SK-N-SH (cell line): Measurements from ENCODE around the gene LMF1. TPM values are rescaled to one million over a fixed set of nuclear protein-coding genes. Genes with fewer than 3 reads are reported as not detected.
A peak's percentile ranks its signal among the peaks of the same experiment; 100 is the strongest.

Source experiments
- CTCF ChIA-PET: fragments of 300-600, 350-600 bp; formaldehyde crosslinking; extraction: SDS; loops from one replicate; lab custom pipeline; 2021; lab: Yijun Ruan, JAX
- POLR2A ChIA-PET: fragments of 350-600 bp; sonication (Branson Sonifier 250); formaldehyde crosslinking; extraction: SDS; loops from one replicate; lab custom pipeline; 2020; ENCODE audit warnings: antibody characterized with exemption, inconsistent platforms; lab: Yijun Ruan, JAX
- DNase-seq: peaks from one replicate; pipeline ENCODE4 v3.0.0; 2012
- H2AFZ ChIP-seq: fragments of 200-600 bp; sonication (generic); 2 replicates; pipeline ENCODE4 v1.8.1; 2016; ENCODE audit warnings: antibody characterized with exemption, mild to moderate bottlenecking, low read depth
- H3F3A ChIP-seq: fragments of 200-600 bp; sonication (generic); replicated peaks from 2 replicates; pipeline ENCODE3; 2016; ENCODE audit warnings: antibody characterized with exemption, mild to moderate bottlenecking; ENCODE audit not compliant: insufficient read depth
- H3K27ac ChIP-seq, 2 experiments: fragments of 200-500 bp in 1 of 2; fragments of 200-600 bp in 1 of 2; sonication (Bioruptor generic) in 1 of 2; sonication (generic), shearing (Covaris generic) in 1 of 2; 2 replicates each; pipeline versions ENCODE4 v1.5.1 to v1.6.1; 2014 to 2016; ENCODE audit warnings: low read depth in 2 of 2, inconsistent platforms in 1 of 2, low read length in 1 of 2, mild to moderate bottlenecking in 1 of 2, mixed read lengths in 1 of 2
- H3K27me3 ChIP-seq: fragments of 200-600 bp; sonication (generic), shearing (Covaris generic); 2 replicates; pipeline ENCODE4 v1.6.1; 2016; ENCODE audit warnings: mixed run types; ENCODE audit not compliant: insufficient read depth
- H3K36me3 ChIP-seq, 2 experiments: fragments of 200-500 bp in 1 of 2; fragments of 200-600 bp in 1 of 2; sonication (Bioruptor generic) in 1 of 2; sonication (generic) in 1 of 2; replicated peaks in 1 of 2; 2 replicates each; pipeline versions ENCODE3 to v1.5.1; 2014 to 2016; ENCODE audit warnings: low read length in 1 of 2, mild to moderate bottlenecking in 1 of 2; ENCODE audit not compliant: insufficient read depth in 2 of 2, control insufficient read depth in 1 of 2
- H3K4me1 ChIP-seq, 2 experiments: fragments of 200-500 bp in 1 of 2; fragments of 200-600 bp in 1 of 2; sonication (Bioruptor generic) in 1 of 2; sonication (generic), shearing (Covaris generic) in 1 of 2; 2 replicates each; pipeline versions ENCODE4 v1.5.1 to v1.6.1; 2014 to 2016; ENCODE audit warnings: low read depth in 1 of 2, low read length in 1 of 2, mixed run types in 1 of 2; ENCODE audit not compliant: insufficient read depth in 2 of 2, control insufficient read depth in 1 of 2
- H3K4me2 ChIP-seq: fragments of 200-600 bp; sonication (generic), shearing (Covaris generic); 2 replicates; pipeline ENCODE4 v1.6.1; 2017; ENCODE audit warnings: mixed run types
- H3K4me3 ChIP-seq, 2 experiments: fragments of 200-500 bp in 1 of 2; fragments of 200-600 bp in 1 of 2; sonication (Bioruptor generic) in 1 of 2; sonication (generic), shearing (Covaris generic) in 1 of 2; 2 replicates each; pipeline versions ENCODE4 v1.5.1 to v1.8.1; 2014 to 2016; ENCODE audit warnings: low read depth in 2 of 2, inconsistent platforms in 1 of 2, low read length in 1 of 2, mild to moderate bottlenecking in 1 of 2, mixed read lengths in 1 of 2, moderate library complexity in 1 of 2
- H3K79me2 ChIP-seq: fragments of 200-600 bp; sonication (generic); 2 replicates; pipeline ENCODE4 v1.8.1; 2017; ENCODE audit warnings: mild to moderate bottlenecking; ENCODE audit not compliant: insufficient read depth
- H3K9ac ChIP-seq: fragments of 200-600 bp; sonication (generic); 2 replicates; pipeline ENCODE4 v1.6.1; 2017; ENCODE audit warnings: mixed run types
- H3K9me2 ChIP-seq: fragments of 200-600 bp; sonication (generic); 2 replicates; pipeline ENCODE4 v1.6.1; 2017; ENCODE audit warnings: mixed run types
- H3K9me3 ChIP-seq: fragments of 200-600 bp; sonication (generic); 2 replicates; pipeline ENCODE4 v1.6.1; 2017; ENCODE audit warnings: mixed run types, mild to moderate bottlenecking, moderate library complexity
- H4K20me1 ChIP-seq: fragments of 200-600 bp; sonication (generic); 2 replicates; pipeline ENCODE4 v1.6.1; 2017; ENCODE audit warnings: mild to moderate bottlenecking, mixed run types; ENCODE audit not compliant: insufficient read depth
- EP300 ChIP-seq, 2 experiments: IDR thresholded peaks; 2 replicates each; pipeline versions ENCODE4 v1.4.0 to v1.6.1; 2012; ENCODE audit warnings: borderline replicate concordance in 1 of 2, low read depth in 1 of 2, low read length in 1 of 2
- FOXJ3 ChIP-seq: sonication (generic); formaldehyde crosslinking; IDR thresholded peaks from 2 replicates; pipeline ENCODE4 v1.5.1; 2020; ENCODE audit warnings: mild to moderate bottlenecking, missing genetic modification reagents
- FOXM1 ChIP-seq: IDR thresholded peaks from 2 replicates; pipeline ENCODE4 v1.4.0; 2012; ENCODE audit warnings: low read depth, mild to moderate bottlenecking
- GABPA ChIP-seq: IDR thresholded peaks from 2 replicates; pipeline ENCODE4 v1.4.0; 2012; ENCODE audit warnings: low read depth, mild to moderate bottlenecking
- GATA2 ChIP-seq: sonication (generic); formaldehyde crosslinking; IDR thresholded peaks from 2 replicates; pipeline ENCODE4 v1.5.0; 2020; ENCODE audit warnings: mild to moderate bottlenecking, missing genetic modification reagents
- JUND ChIP-seq: IDR thresholded peaks from 2 replicates; pipeline ENCODE4 v1.4.0; 2012
- NRF1 ChIP-seq: IDR thresholded peaks from 2 replicates; pipeline ENCODE4 v1.6.1; 2012; ENCODE audit warnings: low read depth, mild to moderate bottlenecking, low read length
- RAD21 ChIP-seq: IDR thresholded peaks from 2 replicates; pipeline ENCODE4 v1.6.1; 2012; ENCODE audit warnings: mild to moderate bottlenecking, low read length
- SIN3A ChIP-seq: IDR thresholded peaks from 2 replicates; pipeline ENCODE4 v1.6.1; 2012; ENCODE audit warnings: low read depth, mild to moderate bottlenecking, low read length, moderate library complexity, borderline replicate concordance
- SMC3 ChIP-seq: IDR thresholded peaks from 2 replicates; pipeline ENCODE4 v1.6.1; 2012; ENCODE audit warnings: low read depth, low read length, improper control_type of control experiment
- TCF12 ChIP-seq: IDR thresholded peaks from 2 replicates; pipeline ENCODE4 v1.4.0; 2012
- WGBS: methylation state at CpG from one replicate; pipeline ENCODE4 v1.1.6; 2017; ENCODE audit warnings: low lambda C conversion rate; 5-methylcytosine and 5-hydroxymethylcytosine counted together
- polyA plus RNA-seq, 3 experiments: library from polyadenylated mRNA; depleted of rRNA; stranded (reverse); fragments of >200 nt; gene quantifications; 2 replicates each; pipeline ENCODE4 v1.2.3, GENCODE V29; 2012
- TF ChIP-seq, protein P1 (sequence below): IDR thresholded peaks from 2 replicates; pipeline ENCODE4; 2012
- TF ChIP-seq, protein P2 (sequence below): IDR thresholded peaks from 2 replicates; pipeline ENCODE4 v1.4.0; 2012; ENCODE audit warnings: low read depth
- TF ChIP-seq, protein P3 (sequence below): IDR thresholded peaks from 2 replicates; pipeline ENCODE4 v1.4.0; 2012; ENCODE audit warnings: low read depth, borderline replicate concordance

Gene LMF1
- polyA plus RNA-seq, 1 of the 3 experiments (the other 2 are of a cell fraction): 5.7 TPM

GRCh38 chr16:878072-878784 lies 92.6 kb downstream of the LMF1 start:
- no peaks in the 10 kb centered on the region for H3K79me2 ChIP-seq
- H3K4me2 ChIP-seq: no peak overlapping the region
- DNase-seq: peak; percentile 80
- no peak overlapping the region for H2AFZ ChIP-seq
- H3K9me2 ChIP-seq: no peaks in the 10 kb centered on the region
- ChIA-PET CTCF (interaction anchor here (0.5 to 1.5 kb wide), 13 partner anchors 9 to 180 kb away, joined by 3 to 9 read pairs (median 3); partner anchors contain the start of gene CIAO3), POLR2A (no interaction called here)
- H4K20me1 ChIP-seq: no peaks in the 10 kb centered on the region
- no peaks in the 10 kb centered on the region for H3K36me3 ChIP-seq
- no peak overlapping the region for H3K9ac ChIP-seq
- TF ChIP-seq GATA2 (CRISPR knock-in tag) (no peak), JUND (no peak), FOXJ3 (no peak), GABPA (no peak), SMC3 (peak; percentile 17; the same call in 1 of the 2 replicates), SIN3A (no peak), TCF12 (no peak), FOXM1 (no peak), RAD21 (peak; percentile 26), NRF1 (no peak), EP300 (IDR thresholded peaks at IDR 0.05; ENCODE audit: borderline replicate concordance in 1 of 2, low read depth in 1 of 2, low read length in 1 of 2) (no peak)
- TF ChIP-seq, protein P1, sequence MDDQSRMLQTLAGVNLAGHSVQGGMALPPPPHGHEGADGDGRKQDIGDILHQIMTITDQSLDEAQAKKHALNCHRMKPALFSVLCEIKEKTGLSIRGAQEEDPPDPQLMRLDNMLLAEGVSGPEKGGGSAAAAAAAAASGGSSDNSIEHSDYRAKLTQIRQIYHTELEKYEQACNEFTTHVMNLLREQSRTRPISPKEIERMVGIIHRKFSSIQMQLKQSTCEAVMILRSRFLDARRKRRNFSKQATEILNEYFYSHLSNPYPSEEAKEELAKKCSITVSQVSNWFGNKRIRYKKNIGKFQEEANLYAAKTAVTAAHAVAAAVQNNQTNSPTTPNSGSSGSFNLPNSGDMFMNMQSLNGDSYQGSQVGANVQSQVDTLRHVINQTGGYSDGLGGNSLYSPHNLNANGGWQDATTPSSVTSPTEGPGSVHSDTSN: no peak
- TF ChIP-seq, protein P2, sequence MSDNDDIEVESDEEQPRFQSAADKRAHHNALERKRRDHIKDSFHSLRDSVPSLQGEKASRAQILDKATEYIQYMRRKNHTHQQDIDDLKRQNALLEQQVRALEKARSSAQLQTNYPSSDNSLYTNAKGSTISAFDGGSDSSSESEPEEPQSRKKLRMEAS: no peak
- TF ChIP-seq, protein P3, sequence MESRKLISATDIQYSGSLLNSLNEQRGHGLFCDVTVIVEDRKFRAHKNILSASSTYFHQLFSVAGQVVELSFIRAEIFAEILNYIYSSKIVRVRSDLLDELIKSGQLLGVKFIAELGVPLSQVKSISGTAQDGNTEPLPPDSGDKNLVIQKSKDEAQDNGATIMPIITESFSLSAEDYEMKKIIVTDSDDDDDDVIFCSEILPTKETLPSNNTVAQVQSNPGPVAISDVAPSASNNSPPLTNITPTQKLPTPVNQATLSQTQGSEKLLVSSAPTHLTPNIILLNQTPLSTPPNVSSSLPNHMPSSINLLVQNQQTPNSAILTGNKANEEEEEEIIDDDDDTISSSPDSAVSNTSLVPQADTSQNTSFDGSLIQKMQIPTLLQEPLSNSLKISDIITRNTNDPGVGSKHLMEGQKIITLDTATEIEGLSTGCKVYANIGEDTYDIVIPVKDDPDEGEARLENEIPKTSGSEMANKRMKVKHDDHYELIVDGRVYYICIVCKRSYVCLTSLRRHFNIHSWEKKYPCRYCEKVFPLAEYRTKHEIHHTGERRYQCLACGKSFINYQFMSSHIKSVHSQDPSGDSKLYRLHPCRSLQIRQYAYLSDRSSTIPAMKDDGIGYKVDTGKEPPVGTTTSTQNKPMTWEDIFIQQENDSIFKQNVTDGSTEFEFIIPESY: no peak
- 58% methylated on average over 25 of the region's 44 CpGs for WGBS
- H3F3A ChIP-seq: no peaks in the 10 kb centered on the region
- H3K27ac ChIP-seq: no peak overlapping the region
- H3K4me1 ChIP-seq: no peaks in the 10 kb centered on the region
- no peak overlapping the region for H3K4me3 ChIP-seq
- no peaks in the 10 kb centered on the region for H3K9me3 ChIP-seq
- no peaks in the 10 kb centered on the region for H3K27me3 ChIP-seq
